Measurements from ENCODE around the gene CXorf58.
"Not testable (repeated sequence)": the region's sequence is repeated elsewhere in the genome, so short reads cannot be mapped to it uniquely, and the experiment has no call there.

Gene CXorf58

DNA sequence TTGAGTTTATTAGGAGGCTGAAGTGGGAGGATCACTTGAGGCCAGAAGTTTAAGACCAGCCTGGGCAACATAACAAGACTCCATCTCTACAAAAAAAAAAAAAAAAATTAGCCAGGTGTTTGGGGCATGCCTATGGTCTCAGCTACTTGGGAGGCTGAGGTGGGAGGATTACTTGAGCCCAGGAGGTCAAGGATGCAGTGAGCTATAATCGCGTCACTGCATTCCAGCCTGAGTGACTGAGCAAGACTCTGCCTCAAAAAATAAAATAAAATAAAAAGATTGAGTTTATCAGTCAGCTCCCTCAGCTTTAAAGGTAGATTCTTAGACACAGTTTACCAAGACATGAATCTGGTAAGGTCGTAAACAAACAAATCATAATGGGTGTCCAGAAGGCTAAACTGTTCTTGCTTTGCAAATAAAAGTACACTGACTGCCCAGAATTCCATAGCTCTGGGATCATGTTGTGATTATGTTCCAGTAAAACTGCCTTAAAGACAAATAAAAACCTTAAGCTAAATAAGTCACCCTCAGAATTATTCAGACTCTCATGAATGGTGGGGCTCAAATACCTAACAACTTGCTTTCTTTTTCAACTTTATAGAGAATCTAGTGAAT, 18.8 kb upstream of the CXorf58 start:
- TF ChIP-seq, protein P1, sequence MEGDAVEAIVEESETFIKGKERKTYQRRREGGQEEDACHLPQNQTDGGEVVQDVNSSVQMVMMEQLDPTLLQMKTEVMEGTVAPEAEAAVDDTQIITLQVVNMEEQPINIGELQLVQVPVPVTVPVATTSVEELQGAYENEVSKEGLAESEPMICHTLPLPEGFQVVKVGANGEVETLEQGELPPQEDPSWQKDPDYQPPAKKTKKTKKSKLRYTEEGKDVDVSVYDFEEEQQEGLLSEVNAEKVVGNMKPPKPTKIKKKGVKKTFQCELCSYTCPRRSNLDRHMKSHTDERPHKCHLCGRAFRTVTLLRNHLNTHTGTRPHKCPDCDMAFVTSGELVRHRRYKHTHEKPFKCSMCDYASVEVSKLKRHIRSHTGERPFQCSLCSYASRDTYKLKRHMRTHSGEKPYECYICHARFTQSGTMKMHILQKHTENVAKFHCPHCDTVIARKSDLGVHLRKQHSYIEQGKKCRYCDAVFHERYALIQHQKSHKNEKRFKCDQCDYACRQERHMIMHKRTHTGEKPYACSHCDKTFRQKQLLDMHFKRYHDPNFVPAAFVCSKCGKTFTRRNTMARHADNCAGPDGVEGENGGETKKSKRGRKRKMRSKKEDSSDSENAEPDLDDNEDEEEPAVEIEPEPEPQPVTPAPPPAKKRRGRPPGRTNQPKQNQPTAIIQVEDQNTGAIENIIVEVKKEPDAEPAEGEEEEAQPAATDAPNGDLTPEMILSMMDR (IDR thresholded peaks at IDR 0.05; ENCODE audit: borderline replicate concordance, extremely low read depth, low read length, poor library complexity, severe bottlenecking), result no peak
- no peak for TF ChIP-seq EZH2 (IDR thresholded peaks at IDR 0.05; ENCODE audit: borderline replicate concordance, low read depth, low read length, severe bottlenecking)
- Histone ChIP-seq H3K27me3 (ENCODE audit: insufficient read depth, low read length, poor library complexity) (no peaks in the 10 kb centered on the region), H3K4me2 (ENCODE audit: insufficient read depth, low read length) (no peak overlapping the region), H3K27ac (ENCODE audit: low read length) (no peak overlapping the region), H3K4me3 (ENCODE audit: low read depth in 1 of 2, low read length in 2 of 2) (no peak overlapping the region), H3K36me3 (ENCODE audit: insufficient read depth, low read length) (no peaks in the 10 kb centered on the region), H4K20me1 (ENCODE audit: insufficient read depth, low read length) (no peaks in the 10 kb centered on the region), H3K9ac (ENCODE audit: low read depth, low read length) (no peak overlapping the region), H2AFZ (ENCODE audit: low read depth, low read length) (no peak overlapping the region), H3K79me2 (ENCODE audit: insufficient read depth, low read length) (no peaks in the 10 kb centered on the region), H3K9me3 (ENCODE audit: insufficient read depth, low read length, severe bottlenecking) (no peaks in the 10 kb centered on the region), H3K4me1 (ENCODE audit: insufficient read depth, low read length) (no peaks in the 10 kb centered on the region)
- DNase-seq (no peak), ATAC-seq (ENCODE audit: insufficient read depth, low read depth) (no peak)

DNA sequence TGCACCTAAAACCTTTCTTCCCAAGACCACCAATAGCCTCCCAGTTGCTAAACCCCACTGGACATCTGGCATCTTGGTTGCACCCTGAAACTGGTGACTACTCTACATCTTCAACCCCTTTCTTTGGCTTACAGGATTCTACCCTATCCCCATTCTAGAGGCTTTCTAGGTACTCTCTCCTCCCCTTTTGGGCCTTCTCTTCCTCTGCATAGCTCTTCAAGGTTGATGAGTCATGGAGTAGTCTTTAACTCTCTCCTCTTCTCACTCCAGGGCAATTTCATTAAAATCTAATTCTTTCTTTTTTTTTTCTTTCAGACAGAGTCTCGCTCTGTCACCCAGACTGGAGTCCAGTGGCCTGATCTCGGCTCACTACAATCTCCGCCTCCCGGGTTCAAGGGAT, 16.9 kb upstream of the CXorf58 start:
- Histone ChIP-seq H3K9ac (ENCODE audit: low read depth, low read length) (no peak overlapping the region), H3K9me3 (ENCODE audit: insufficient read depth, low read length, severe bottlenecking) (no peaks in the 10 kb centered on the region), H3K4me1 (ENCODE audit: insufficient read depth, low read length) (no peaks in the 10 kb centered on the region), H3K36me3 (ENCODE audit: insufficient read depth, low read length) (no peaks in the 10 kb centered on the region), H3K4me2 (ENCODE audit: insufficient read depth, low read length) (no peak overlapping the region), H3K79me2 (ENCODE audit: insufficient read depth, low read length) (peaks cover 6% of the 10 kb centered on the region; the same call in 1 of the 2 replicates), H3K4me3 (ENCODE audit: low read depth in 1 of 2, low read length in 2 of 2) (no peak overlapping the region), H4K20me1 (ENCODE audit: insufficient read depth, low read length) (no peaks in the 10 kb centered on the region), H3K27ac (ENCODE audit: low read length) (no peak overlapping the region), H2AFZ (ENCODE audit: low read depth, low read length) (no peak overlapping the region), H3K27me3 (ENCODE audit: insufficient read depth, low read length, poor library complexity) (no peaks in the 10 kb centered on the region)
- TF ChIP-seq, protein P1 (IDR thresholded peaks at IDR 0.05; ENCODE audit: borderline replicate concordance, extremely low read depth, low read length, poor library complexity, severe bottlenecking), result no peak
- TF ChIP-seq EZH2 (IDR thresholded peaks at IDR 0.05; ENCODE audit: borderline replicate concordance, low read depth, low read length, severe bottlenecking), result no peak
- no peak for ATAC-seq (ENCODE audit: insufficient read depth, low read depth)
- DNase-seq, result no peak

DNA sequence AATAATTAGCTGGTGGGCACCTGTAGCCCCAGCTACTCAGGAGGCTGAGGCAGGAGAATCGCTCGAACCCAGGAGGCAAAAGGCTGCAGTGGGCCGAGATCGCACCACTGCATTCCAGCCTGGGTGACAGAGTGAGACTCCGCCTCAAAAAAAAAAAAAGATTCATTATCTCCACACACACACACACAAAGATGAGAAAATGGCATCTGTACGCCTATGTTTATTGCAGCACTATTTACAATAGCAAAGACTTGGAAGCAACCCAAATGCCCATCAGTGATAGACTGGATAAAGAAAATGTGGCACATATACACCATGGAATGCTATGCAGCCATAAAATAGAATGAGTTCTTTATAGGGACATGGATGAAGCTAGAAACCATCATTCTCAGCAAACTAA, 12.8 kb upstream of the CXorf58 start:
- not testable (repeated sequence) for ATAC-seq (ENCODE audit: insufficient read depth, low read depth); H2AFZ ChIP-seq (ENCODE audit: low read depth, low read length); H3K27ac ChIP-seq (ENCODE audit: low read length); DNase-seq; H3K4me1 ChIP-seq (ENCODE audit: insufficient read depth, low read length); H3K9ac ChIP-seq (ENCODE audit: low read depth, low read length); H3K4me3 ChIP-seq (ENCODE audit: low read depth in 1 of 2, low read length in 2 of 2); H3K4me2 ChIP-seq (ENCODE audit: insufficient read depth, low read length); H4K20me1 ChIP-seq (ENCODE audit: insufficient read depth, low read length); H3K27me3 ChIP-seq (ENCODE audit: insufficient read depth, low read length, poor library complexity); H3K9me3 ChIP-seq (ENCODE audit: insufficient read depth, low read length, severe bottlenecking); H3K36me3 ChIP-seq (ENCODE audit: insufficient read depth, low read length)
- peaks cover 27% of the 10 kb centered on the region for H3K79me2 ChIP-seq (ENCODE audit: insufficient read depth, low read length)

DNA sequence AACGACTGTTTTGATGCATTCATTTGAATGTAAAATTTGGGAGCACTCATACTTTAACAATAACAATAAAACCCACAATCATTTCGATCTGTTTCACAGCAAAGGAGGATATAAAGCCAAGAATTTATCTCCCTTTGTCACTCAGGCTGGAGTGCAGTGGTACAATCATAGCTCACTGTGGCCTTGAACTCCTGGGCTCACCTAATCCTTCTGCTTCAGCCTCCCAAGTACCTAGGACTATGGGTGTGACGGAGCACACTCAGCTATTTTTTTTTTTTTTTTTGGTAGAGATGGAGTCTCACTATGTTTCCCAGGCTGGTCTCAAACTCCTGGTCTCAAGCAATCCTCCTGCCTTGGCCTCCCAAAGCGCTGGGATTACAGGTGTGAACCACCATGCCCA, 11.3 kb upstream of the CXorf58 start:
- H3K4me1 ChIP-seq (ENCODE audit: insufficient read depth, low read length); H3K27me3 ChIP-seq (ENCODE audit: insufficient read depth, low read length, poor library complexity); H3K9ac ChIP-seq (ENCODE audit: low read depth, low read length); H2AFZ ChIP-seq (ENCODE audit: low read depth, low read length); H3K27ac ChIP-seq (ENCODE audit: low read length); H3K36me3 ChIP-seq (ENCODE audit: insufficient read depth, low read length); H4K20me1 ChIP-seq (ENCODE audit: insufficient read depth, low read length); DNase-seq; H3K4me2 ChIP-seq (ENCODE audit: insufficient read depth, low read length); H3K9me3 ChIP-seq (ENCODE audit: insufficient read depth, low read length, severe bottlenecking); H3K4me3 ChIP-seq (ENCODE audit: low read depth in 1 of 2, low read length in 2 of 2); ATAC-seq (ENCODE audit: insufficient read depth, low read depth): not testable (repeated sequence)
- peaks cover 37% of the 10 kb centered on the region for H3K79me2 ChIP-seq (ENCODE audit: insufficient read depth, low read length)

Measured in DND-41 (cell line).